Amygdala (tissue), 56 donors: ENCODE measurements around the gene PPP2R5C.
"Not testable (repeated sequence)": the region's sequence is repeated elsewhere in the genome, so short reads cannot be mapped to it uniquely, and the experiment has no call there.

Source experiments
- DNase-seq, 56 donors: peaks; one replicate each; lab custom pipeline; 2025; lab: John Stamatoyannopoulos, UW

PPP2R5C gene

GRCh38 chr14:101726295-101726953 lies 35.1 kb upstream of the PPP2R5C start:
- no peak for DNase-seq

- DNase-seq, result no peak
These were observed 34.6 kb upstream of the PPP2R5C start for GRCh38 chr14:101726954-101727302.

GRCh38 chr14:101727611-101728366 lies 33.7 kb upstream of the PPP2R5C start:
- no peak for DNase-seq

- DNase-seq, result no peak
These were observed 33.2 kb upstream of the PPP2R5C start for GRCh38 chr14:101728367-101728742.

- DNase-seq, result no peak
These were observed 32.1 kb upstream of the PPP2R5C start for GRCh38 chr14:101729382-101729781.

GRCh38 chr14:101730157-101730556 lies 31.4 kb upstream of the PPP2R5C start:
- DNase-seq, result not testable (repeated sequence)

GRCh38 chr14:101730626-101731186 lies 30.8 kb upstream of the PPP2R5C start:
- no peak for DNase-seq

- peak in 7 of 56 donors; percentile 6 to 40 (median 16) for DNase-seq
These were observed 30.1 kb upstream of the PPP2R5C start for GRCh38 chr14:101731187-101732080.

- no peak for DNase-seq
These were observed 29.4 kb upstream of the PPP2R5C start for GRCh38 chr14:101732118-101732517.

- no peak for DNase-seq
These were observed 28.3 kb upstream of the PPP2R5C start for GRCh38 chr14:101733211-101733610.

GRCh38 chr14:101734246-101734847 lies 27.2 kb upstream of the PPP2R5C start:
- DNase-seq, result no peak

GRCh38 chr14:101735453-101735852 lies 26.1 kb upstream of the PPP2R5C start:
- no peak for DNase-seq

- DNase-seq, result no peak
These were observed 25.4 kb upstream of the PPP2R5C start for GRCh38 chr14:101736071-101736470.

- DNase-seq, result no peak
These were observed 24.9 kb upstream of the PPP2R5C start for GRCh38 chr14:101736585-101736984.

- no peak for DNase-seq
These were observed 23.8 kb upstream of the PPP2R5C start for GRCh38 chr14:101737414-101738339.

GRCh38 chr14:101738703-101739320 lies 22.7 kb upstream of the PPP2R5C start:
- no peak for DNase-seq

- DNase-seq, result peak in 2 of 56 donors; percentile 14 to 18
These were observed 21.9 kb upstream of the PPP2R5C start for GRCh38 chr14:101739446-101740141.

GRCh38 chr14:101740981-101741380 lies 20.5 kb upstream of the PPP2R5C start:
- DNase-seq, result no peak
